GM12872 (cell line): ENCODE results near the gene ULK1.

ENCODE experiments used
- TF ChIP-seq, protein P1 (sequence below): IDR thresholded peaks from 3 replicates; pipeline ENCODE4 v1.5.1; 2011; ENCODE audit warnings: low read depth, mild to moderate bottlenecking, low read length, moderate library complexity; ENCODE audit not compliant: insufficient read depth

Gene ULK1

GRCh38 chr12:131894313-131894860, at the start of gene ULK1:
Gene ULK1, plus strand, starts transcription at chr12:131894622. Its CDS starts 380 bp downstream, at chr12:131895002.
- TF ChIP-seq, protein P1, sequence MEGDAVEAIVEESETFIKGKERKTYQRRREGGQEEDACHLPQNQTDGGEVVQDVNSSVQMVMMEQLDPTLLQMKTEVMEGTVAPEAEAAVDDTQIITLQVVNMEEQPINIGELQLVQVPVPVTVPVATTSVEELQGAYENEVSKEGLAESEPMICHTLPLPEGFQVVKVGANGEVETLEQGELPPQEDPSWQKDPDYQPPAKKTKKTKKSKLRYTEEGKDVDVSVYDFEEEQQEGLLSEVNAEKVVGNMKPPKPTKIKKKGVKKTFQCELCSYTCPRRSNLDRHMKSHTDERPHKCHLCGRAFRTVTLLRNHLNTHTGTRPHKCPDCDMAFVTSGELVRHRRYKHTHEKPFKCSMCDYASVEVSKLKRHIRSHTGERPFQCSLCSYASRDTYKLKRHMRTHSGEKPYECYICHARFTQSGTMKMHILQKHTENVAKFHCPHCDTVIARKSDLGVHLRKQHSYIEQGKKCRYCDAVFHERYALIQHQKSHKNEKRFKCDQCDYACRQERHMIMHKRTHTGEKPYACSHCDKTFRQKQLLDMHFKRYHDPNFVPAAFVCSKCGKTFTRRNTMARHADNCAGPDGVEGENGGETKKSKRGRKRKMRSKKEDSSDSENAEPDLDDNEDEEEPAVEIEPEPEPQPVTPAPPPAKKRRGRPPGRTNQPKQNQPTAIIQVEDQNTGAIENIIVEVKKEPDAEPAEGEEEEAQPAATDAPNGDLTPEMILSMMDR = no peak

GRCh38 chr12:131844656-131845055, 49.8 kb upstream of the ULK1 start:
- TF ChIP-seq, protein P1 = no peak

- TF ChIP-seq, protein P1 = no peak
Observed at GRCh38 chr12:131845121-131845520, 49.3 kb upstream of the ULK1 start.

DNA sequence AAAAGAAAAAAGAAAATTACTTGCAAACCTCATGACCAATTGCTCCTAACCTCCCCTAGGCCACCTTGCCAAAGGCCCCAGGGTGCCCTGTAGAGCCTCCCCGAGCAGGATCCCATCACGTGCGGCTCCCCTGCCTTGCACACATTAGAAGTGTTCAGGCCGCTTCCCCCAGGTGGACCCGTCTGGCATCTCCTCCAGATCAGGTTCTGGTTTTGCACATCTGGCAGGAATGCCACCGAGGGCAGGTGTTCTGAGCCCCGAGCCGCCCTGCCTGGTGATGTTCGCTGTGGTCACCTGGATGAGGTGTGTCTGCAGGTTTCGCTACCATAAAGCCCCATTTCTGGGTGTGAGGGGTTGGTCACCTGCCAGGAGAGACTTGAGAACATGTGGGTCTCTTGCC, 47.0 kb upstream of the ULK1 start:
- TF ChIP-seq, protein P1 = no peak

DNA sequence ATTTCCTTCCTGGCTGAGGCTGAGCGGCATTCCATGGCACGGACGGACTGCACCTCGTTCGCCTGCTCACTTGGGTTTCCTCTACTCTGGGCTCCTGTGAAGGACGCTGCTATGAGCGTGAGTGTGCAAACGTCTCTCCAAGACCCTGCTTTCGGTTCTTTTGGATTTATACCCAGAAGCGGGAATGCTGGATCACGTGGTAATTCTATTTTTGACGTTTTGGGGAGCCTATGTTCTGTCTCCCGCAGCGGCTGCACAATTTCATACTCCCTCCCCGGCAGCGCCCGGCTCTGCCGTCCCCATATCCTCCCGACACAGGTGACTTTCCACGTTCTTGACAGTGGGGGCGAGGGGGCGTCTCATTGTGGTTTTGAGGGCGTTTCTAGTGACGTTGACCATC, 45.7 kb upstream of the ULK1 start:
- TF ChIP-seq, protein P1 = no peak

GRCh38 chr12:131849700-131850553, 44.5 kb upstream of the ULK1 start:
- TF ChIP-seq, protein P1 = no peak

- TF ChIP-seq, protein P1 = peak; percentile 66
Observed at GRCh38 chr12:131850856-131851559, 43.4 kb upstream of the ULK1 start.
